HepG2 (cell line): ENCODE measurements around the gene BMP8A. TPM values are rescaled to one million over a fixed set of nuclear protein-coding genes. Genes with fewer than 3 reads are reported as not detected.

Experiments used
- ATAC-seq: fragments of 200-7000 bp; cut with Tn5 transposase; 3 replicates; pipeline ENCODE4 v1.9.1; 2020; ENCODE audit warnings: mild to moderate bottlenecking, moderate library complexity
- BruUV-seq: library from RNA; stranded (reverse); fragments of 400-500 nt; replicated peaks from 2 replicates; lab custom pipeline; 2021; lab: Mats Ljungman, UMichigan
- CTCF ChIA-PET: fragments of 300-600 bp; formaldehyde crosslinking; extraction: SDS; loops from one replicate; lab custom pipeline; 2021; ENCODE audit warnings: low total read pairs, inconsistent platforms, low intra/inter-chr PET ratio; lab: Yijun Ruan, JAX
- POLR2A ChIA-PET: fragments of 350-600 bp; sonication (Branson Sonifier 250); formaldehyde crosslinking; loops from one replicate; lab custom pipeline; 2020; ENCODE audit warnings: antibody characterized with exemption, inconsistent platforms; lab: Yijun Ruan, JAX
- DNase-seq: peaks from one replicate; pipeline ENCODE4 v3.0.0-alpha.2; 2015; ENCODE audit warnings: low spot score
- FAIRE-seq: peaks from 3 replicates; lab custom pipeline; 2011; peaks lifted over from hg19 to GRCh38; lab: Jason Lieb, UNC
- H2AFZ ChIP-seq: one replicate; pipeline ENCODE4 v1.6.1; 2011; ENCODE audit warnings: low read length, inconsistent platforms
- H3K27ac ChIP-seq: fragments of 300-600 bp; 3 replicates; pipeline ENCODE4 v1.8.0; 2011; ENCODE audit warnings: mixed run types, mild to moderate bottlenecking, mixed read lengths, low read length, inconsistent platforms; ENCODE audit not compliant: insufficient read depth; ENCODE audit errors: extremely low read length
- H3K27me3 ChIP-seq, 2 experiments: fragments of 200-600 bp in 1 of 2; 2 replicates in 1 of 2; 3 replicates in 1 of 2; pipeline versions ENCODE4 v1.6.0 to v1.8.0; 2011; ENCODE audit warnings: low read length in 2 of 2, mild to moderate bottlenecking in 2 of 2, moderate library complexity in 2 of 2, inconsistent platforms in 1 of 2; ENCODE audit not compliant: insufficient read depth in 2 of 2, control insufficient read depth in 1 of 2
- H3K36me3 ChIP-seq, 2 experiments: fragments of 200-600 bp in 1 of 2; replicated peaks in 1 of 2; 2 replicates in 1 of 2; 3 replicates in 1 of 2; pipeline versions ENCODE4 v1.5.1 to v1.8.0; 2011; ENCODE audit warnings: low read length in 2 of 2, inconsistent platforms in 1 of 2; ENCODE audit not compliant: insufficient read depth in 2 of 2, control insufficient read depth in 1 of 2
- H3K4me1 ChIP-seq: 2 replicates; pipeline ENCODE4 v1.5.1; 2012; ENCODE audit warnings: low read length, inconsistent platforms; ENCODE audit not compliant: insufficient read depth
- H3K4me2 ChIP-seq: 2 replicates; pipeline ENCODE4 v1.6.0; 2011; ENCODE audit warnings: low read depth, low read length, inconsistent platforms
- H3K4me3 ChIP-seq, 3 experiments: fragments of 200-600 bp in 1 of 3; sonication (generic), shearing (Covaris generic) in 1 of 3; replicated peaks in 1 of 3; 2 replicates each; pipeline ENCODE4 v1.5.1; 2011 to 2016; ENCODE audit warnings: low read length in 3 of 3, inconsistent platforms in 2 of 3, low read depth in 2 of 3, mild to moderate bottlenecking in 2 of 3, control low read depth in 1 of 3, mixed read lengths in 1 of 3; ENCODE audit not compliant: insufficient read depth in 1 of 3
- H3K79me2 ChIP-seq: one replicate; pipeline ENCODE4 v1.6.1; 2011; ENCODE audit warnings: low read length, inconsistent platforms; ENCODE audit not compliant: insufficient read depth
- H3K9ac ChIP-seq: 2 replicates; pipeline ENCODE4 v1.6.0; 2011; ENCODE audit warnings: mild to moderate bottlenecking, low read depth, low read length, inconsistent platforms; ENCODE audit not compliant: insufficient read depth
- H3K9me3 ChIP-seq: 2 replicates; pipeline ENCODE4 v1.5.1; 2012; ENCODE audit warnings: mild to moderate bottlenecking, low read length
- H4K20me1 ChIP-seq: 2 replicates; pipeline ENCODE4 v1.6.0; 2011; ENCODE audit warnings: inconsistent platforms, mild to moderate bottlenecking, low read length, moderate library complexity; ENCODE audit not compliant: insufficient read depth
- MAFF ChIP-seq: IDR thresholded peaks from 2 replicates; pipeline ENCODE4 v1.6.1; 2011; ENCODE audit warnings: low read depth, low read length, improper control_type of control experiment
- MAFK ChIP-seq, 2 experiments: IDR thresholded peaks in 1 of 2; conservative IDR thresholded peaks in 1 of 2; 2 replicates each; pipeline ENCODE4 v1.6.1; 2011; ENCODE audit warnings: improper control_type of control experiment in 2 of 2, low read length in 2 of 2
- SCMH1 ChIP-seq: sonication (generic); formaldehyde crosslinking; IDR thresholded peaks from 2 replicates; pipeline ENCODE4 v1.9.0; 2021; ENCODE audit warnings: missing genetic modification reagents, mild to moderate bottlenecking, borderline replicate concordance
- ZMYM4 ChIP-seq: sonication (generic); formaldehyde crosslinking; IDR thresholded peaks from 2 replicates; pipeline ENCODE4 v1.8.1; 2023; ENCODE audit warnings: mild to moderate bottlenecking, missing genetic modification reagents
- ZNF280B ChIP-seq: sonication (generic); formaldehyde crosslinking; IDR thresholded peaks from 2 replicates; pipeline ENCODE4 v1.5.0; 2020; ENCODE audit warnings: missing genetic modification reagents, mild to moderate bottlenecking, borderline replicate concordance
- WGBS: methylation state at CpG from one replicate; pipeline ENCODE4 v1.1.6; 2017; ENCODE audit warnings: low lambda C conversion rate; 5-methylcytosine and 5-hydroxymethylcytosine counted together
- in situ Hi-C: cut with HindIII; loops from 2 replicates; pipeline ENCODE4 v1.10.0; 2017; ENCODE audit warnings: low pct_unique_long_range_greater_than_20kb; ENCODE audit not compliant: extremely low pct_ligation_motif_present
- intact Hi-C: fragments of 100-400 bp; cut with micrococcal nuclease; formaldehyde crosslinking; loops from one replicate; pipeline ENCODE4 v1.10.0; 2022; ENCODE audit not compliant: unreplicated experiment
- polyA plus RNA-seq, 8 experiments: library from polyadenylated mRNA; depleted of rRNA in 3 of 8; stranded (reverse) in 7 of 8; unstranded in 1 of 8; fragments of >200 nt; fragmentation: Illumina TruSeq in 4 of 8; extraction: Trizol in 4 of 8; gene quantifications; 2 replicates each; pipeline versions ENCODE4 v1.2.1 to v1.2.3, GENCODE V29; 2011 to 2016; ENCODE audit warnings: low read depth in 4 of 8, missing spikeins in 1 of 8, mixed read lengths in 1 of 8; ENCODE audit not compliant: insufficient read depth in 1 of 8
- total RNA-seq, 5 experiments: library from RNA; depleted of rRNA; stranded (reverse); fragments of >200 nt; fragmentation: Illumina TruSeq; extraction: Trizol; gene quantifications; 2 replicates each; pipeline ENCODE4 v1.2.3, GENCODE V29; 2016; ENCODE audit warnings: low read depth in 1 of 5
- TF ChIP-seq, protein P1 (sequence below): IDR thresholded peaks from 2 replicates; pipeline ENCODE4 v1.6.1; 2016; ENCODE audit warnings: control low read depth

BMP8A gene
- total and polyA plus RNA-seq, 2 of the 13 experiments (the other 11 are each of a cell fraction or from before 2014, with no cell fraction given): 0.05 TPM; not detected in 1

DNA sequence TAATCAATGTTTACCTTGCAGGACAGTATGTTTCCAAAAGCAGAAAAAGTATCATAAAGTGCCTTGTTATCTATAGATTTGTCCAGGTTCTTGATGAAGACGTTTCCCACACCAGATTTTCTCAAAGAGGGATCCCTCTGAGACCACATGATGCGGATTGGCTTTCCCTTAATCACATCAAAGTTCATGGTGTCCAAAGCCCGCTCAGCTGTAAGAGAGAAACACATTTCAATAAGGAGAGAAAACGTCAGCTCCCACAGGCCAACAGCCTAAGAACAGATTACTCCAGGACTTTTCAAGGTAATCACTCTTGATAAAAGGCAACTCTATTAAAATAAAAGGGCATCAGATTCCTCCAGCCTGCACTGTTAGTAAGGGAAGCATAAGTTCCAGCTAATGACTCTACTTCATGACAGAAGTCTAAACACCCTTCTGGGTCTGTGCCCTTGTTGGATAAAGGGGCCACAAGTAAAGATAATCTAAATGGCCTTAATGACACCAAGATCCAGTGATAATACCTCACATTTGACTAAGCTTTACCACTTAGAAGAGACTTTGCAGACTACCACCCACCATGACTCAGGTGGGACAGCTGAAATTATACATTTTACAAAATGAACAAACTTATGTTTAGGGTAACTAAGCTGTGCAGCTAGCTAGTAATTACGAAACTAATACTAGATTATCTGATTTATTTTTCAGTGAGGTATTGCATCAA lies 81.1 kb downstream of the BMP8A start (continued):
- TF ChIP-seq ZNF280B: no peak
- no peak for TF ChIP-seq SCMH1
- TF ChIP-seq, all 625 proteins: peak for 0

- H2AFZ ChIP-seq: no peak overlapping the region
- peak overlapping the region; percentile 98 for H3K4me2 ChIP-seq
- in situ Hi-C loops: no loop called here
- no peak overlapping the region; the same call in 1 of the 2 replicates for H3K9ac ChIP-seq
- no peaks in the 10 kb centered on the region for H3K9me3 ChIP-seq
- ChIA-PET CTCF (no interaction called here), POLR2A (no interaction called here)
- peaks cover 21 to 57% of the 10 kb centered on the region in 2 experiments for H3K36me3 ChIP-seq
- H3K27ac ChIP-seq: no peak overlapping the region
- no TSS peak for BruUV-seq
- FAIRE-seq: no peak
- no peak for ATAC-seq
- H4K20me1 ChIP-seq: peaks cover 44% of the 10 kb centered on the region
- DNase-seq: no peak
- intact Hi-C loops: no loop called here
- peaks cover 57% of the 10 kb centered on the region for H3K79me2 ChIP-seq
- H3K4me1 ChIP-seq: peaks cover 67% of the 10 kb centered on the region
- TF ChIP-seq ZMYM4 (CRISPR knock-in tag) (peak; percentile 13; the same call in 1 of the 2 replicates), MAFF (peak; percentile 45), MAFK (conservative IDR thresholded peaks at IDR 0.05 in 1 of 2, IDR thresholded peaks at IDR 0.05 in 1 of 2; ENCODE audit: low read length in 2 of 2) (peak; percentile 61 to 70; a peak in 3 of 4 replicates)
- TF ChIP-seq, protein P1, sequence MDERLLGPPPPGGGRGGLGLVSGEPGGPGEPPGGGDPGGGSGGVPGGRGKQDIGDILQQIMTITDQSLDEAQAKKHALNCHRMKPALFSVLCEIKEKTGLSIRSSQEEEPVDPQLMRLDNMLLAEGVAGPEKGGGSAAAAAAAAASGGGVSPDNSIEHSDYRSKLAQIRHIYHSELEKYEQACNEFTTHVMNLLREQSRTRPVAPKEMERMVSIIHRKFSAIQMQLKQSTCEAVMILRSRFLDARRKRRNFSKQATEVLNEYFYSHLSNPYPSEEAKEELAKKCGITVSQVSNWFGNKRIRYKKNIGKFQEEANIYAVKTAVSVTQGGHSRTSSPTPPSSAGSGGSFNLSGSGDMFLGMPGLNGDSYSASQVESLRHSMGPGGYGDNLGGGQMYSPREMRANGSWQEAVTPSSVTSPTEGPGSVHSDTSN: no peak
- H3K27me3 ChIP-seq: no peaks in the 10 kb centered on the region; a peak in 1 of 5 replicates
- 91% methylated on average over 1 of the region's 1 CpG for WGBS
- peak overlapping the region in 2 of 3 experiments; percentile 35 to 95; a peak in 4 of 6 replicates for H3K4me3 ChIP-seq
Measured at GRCh38 chr1:39573097-39573465, 81.6 kb downstream of the BMP8A start.
